Measurements from ENCODE around the gene DDX51. TPM values are rescaled to one million over a fixed set of nuclear protein-coding genes. Genes with fewer than 3 reads are reported as not detected.

Gene DDX51
- total and polyA plus RNA-seq, 4 donors = 2.5 to 7.5 (median 5.5) TPM

DNA sequence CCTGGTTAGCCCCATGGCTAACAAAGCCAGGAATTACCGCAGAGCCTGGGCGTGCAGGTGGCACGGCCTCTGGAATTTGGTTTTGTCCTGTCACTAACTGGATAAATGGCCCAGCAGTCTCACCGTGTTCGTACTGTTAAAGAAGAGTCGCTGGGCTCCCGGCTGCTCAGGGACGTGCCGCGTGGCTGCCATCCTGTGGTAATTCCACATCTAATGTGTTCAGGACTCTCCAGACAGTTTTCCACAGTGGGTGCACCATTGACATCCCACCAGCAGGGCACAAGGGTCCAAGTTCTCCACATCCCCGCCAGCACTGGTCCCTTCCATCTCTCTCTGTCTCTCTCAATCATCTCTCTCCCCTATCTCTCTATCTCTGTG, 19.8 kb upstream of the DDX51 start:
- Histone ChIP-seq H3K27me3 (ENCODE audit: control insufficient read depth in 4 of 4, insufficient read depth in 4 of 4, low read length in 3 of 4) (no peaks in the 10 kb centered on the region), H3K27ac (ENCODE audit: low read depth in 1 of 2, low read length in 2 of 2) (no peak overlapping the region), H3K9me3 (ENCODE audit: control insufficient read depth in 4 of 4, low read length in 3 of 4) (no peaks in the 10 kb centered on the region), H3K4me3 (ENCODE audit: low read depth in 1 of 3, low read length in 3 of 3) (no peak overlapping the region), H3K36me3 (ENCODE audit: control insufficient read depth in 4 of 4, insufficient read depth in 3 of 4, low read depth in 1 of 4, low read length in 3 of 4) (no peaks in the 10 kb centered on the region), H3K4me1 (ENCODE audit: control insufficient read depth in 4 of 4, insufficient read depth in 4 of 4, low read length in 3 of 4) (peaks cover 2 to 14% (median 11%) of the 10 kb centered on the region in 4 donors), H3K9ac (ENCODE audit: low read depth in 1 of 2, low read length in 2 of 2) (no peak overlapping the region)
- no peak for DNase-seq (ENCODE audit: low spot score)
- no peak for TF ChIP-seq SP1 (IDR thresholded peaks at IDR 0.05)
- TF ChIP-seq, protein P1, sequence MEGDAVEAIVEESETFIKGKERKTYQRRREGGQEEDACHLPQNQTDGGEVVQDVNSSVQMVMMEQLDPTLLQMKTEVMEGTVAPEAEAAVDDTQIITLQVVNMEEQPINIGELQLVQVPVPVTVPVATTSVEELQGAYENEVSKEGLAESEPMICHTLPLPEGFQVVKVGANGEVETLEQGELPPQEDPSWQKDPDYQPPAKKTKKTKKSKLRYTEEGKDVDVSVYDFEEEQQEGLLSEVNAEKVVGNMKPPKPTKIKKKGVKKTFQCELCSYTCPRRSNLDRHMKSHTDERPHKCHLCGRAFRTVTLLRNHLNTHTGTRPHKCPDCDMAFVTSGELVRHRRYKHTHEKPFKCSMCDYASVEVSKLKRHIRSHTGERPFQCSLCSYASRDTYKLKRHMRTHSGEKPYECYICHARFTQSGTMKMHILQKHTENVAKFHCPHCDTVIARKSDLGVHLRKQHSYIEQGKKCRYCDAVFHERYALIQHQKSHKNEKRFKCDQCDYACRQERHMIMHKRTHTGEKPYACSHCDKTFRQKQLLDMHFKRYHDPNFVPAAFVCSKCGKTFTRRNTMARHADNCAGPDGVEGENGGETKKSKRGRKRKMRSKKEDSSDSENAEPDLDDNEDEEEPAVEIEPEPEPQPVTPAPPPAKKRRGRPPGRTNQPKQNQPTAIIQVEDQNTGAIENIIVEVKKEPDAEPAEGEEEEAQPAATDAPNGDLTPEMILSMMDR (IDR thresholded peaks at IDR 0.05; ENCODE audit: low read depth, low read length, missing input control) = peak; percentile 11
- WGBS = 74% methylated on average over 11 of the region's 11 CpGs

DNA sequence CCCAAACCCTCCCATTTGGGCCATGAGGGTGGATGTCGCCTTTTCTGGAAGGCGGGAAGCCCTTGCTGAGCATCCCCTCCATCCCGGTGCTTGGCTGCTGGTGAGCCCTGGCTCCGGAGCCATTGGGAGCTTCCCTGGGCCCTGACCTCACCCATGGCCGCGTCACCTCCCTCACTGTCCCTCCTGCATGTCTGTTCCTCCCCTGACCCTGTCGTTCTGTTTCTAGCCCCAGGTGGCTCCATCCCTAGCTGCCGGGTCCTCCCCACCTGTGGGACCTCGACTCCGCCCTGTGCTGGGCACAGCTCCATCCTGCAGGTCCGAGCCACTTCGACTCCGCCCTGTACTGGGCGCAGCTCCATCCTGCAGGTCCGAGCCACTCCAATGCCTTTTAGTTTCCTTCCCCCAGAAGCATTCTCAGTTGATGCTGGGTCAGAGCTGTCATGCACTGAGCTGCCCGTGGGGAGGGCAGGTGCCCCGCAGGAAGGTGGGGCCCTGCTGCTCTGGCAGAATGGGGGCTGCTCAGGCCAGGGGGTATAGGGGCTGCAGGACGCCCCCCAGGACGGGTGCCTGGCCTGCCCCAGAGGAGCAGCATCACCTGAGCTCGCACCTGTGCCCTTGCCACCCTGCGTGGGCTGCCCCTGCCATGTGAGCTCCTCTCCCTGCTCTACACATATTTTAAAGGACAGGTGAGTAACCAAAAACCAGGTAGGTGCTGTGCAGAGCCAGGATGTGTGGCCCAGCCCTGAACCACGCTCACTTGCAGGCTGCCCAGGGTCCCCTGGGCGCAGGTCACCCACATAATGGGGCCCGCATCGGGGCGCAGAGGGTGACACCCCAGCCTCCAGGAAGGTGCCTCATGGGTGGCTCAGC, 19.2 kb upstream of the DDX51 start:
- Histone ChIP-seq H3K27ac (ENCODE audit: low read depth in 1 of 2, low read length in 2 of 2) (peak overlapping the region; percentile 17 to 80), H3K9me3 (ENCODE audit: control insufficient read depth in 4 of 4, low read length in 3 of 4) (no peaks in the 10 kb centered on the region), H3K36me3 (ENCODE audit: control insufficient read depth in 4 of 4, insufficient read depth in 3 of 4, low read depth in 1 of 4, low read length in 3 of 4) (no peaks in the 10 kb centered on the region), H3K9ac (ENCODE audit: low read depth in 1 of 2, low read length in 2 of 2) (no peak overlapping the region), H3K27me3 (ENCODE audit: control insufficient read depth in 4 of 4, insufficient read depth in 4 of 4, low read length in 3 of 4) (no peaks in the 10 kb centered on the region), H3K4me3 (ENCODE audit: low read depth in 1 of 3, low read length in 3 of 3) (peak overlapping the region in 1 of 3 donors; percentile 29), H3K4me1 (ENCODE audit: control insufficient read depth in 4 of 4, insufficient read depth in 4 of 4, low read length in 3 of 4) (peaks cover 2 to 14% (median 11%) of the 10 kb centered on the region in 4 donors)
- DNase-seq (ENCODE audit: low spot score) = no peak
- WGBS = 62% methylated on average over 26 of the region's 26 CpGs
- TF ChIP-seq JUND (IDR thresholded peaks at IDR 0.05) (no peak), HNF4G (IDR thresholded peaks at IDR 0.05) (no peak), NR2F2 (IDR thresholded peaks at IDR 0.05) (no peak), RXRA (IDR thresholded peaks at IDR 0.05) (no peak), TAF1 (conservative IDR thresholded peaks at IDR 0.05) (no peak), YY1 (IDR thresholded peaks at IDR 0.05) (no peak), FOXA2 (IDR thresholded peaks at IDR 0.05) (no peak), RAD21 (IDR thresholded peaks at IDR 0.05) (no peak), FOXA1 (IDR thresholded peaks at IDR 0.05) (no peak), HNF4A (conservative IDR thresholded peaks at IDR 0.05) (no peak), SP1 (IDR thresholded peaks at IDR 0.05) (no peak), GABPA (IDR thresholded peaks at IDR 0.05 in 1 of 2, conservative IDR thresholded peaks at IDR 0.05 in 1 of 2) (no peak), EGR1 (IDR thresholded peaks at IDR 0.05; ENCODE audit: low read depth in 2 of 2) (no peak)
- TF ChIP-seq, protein P2, sequence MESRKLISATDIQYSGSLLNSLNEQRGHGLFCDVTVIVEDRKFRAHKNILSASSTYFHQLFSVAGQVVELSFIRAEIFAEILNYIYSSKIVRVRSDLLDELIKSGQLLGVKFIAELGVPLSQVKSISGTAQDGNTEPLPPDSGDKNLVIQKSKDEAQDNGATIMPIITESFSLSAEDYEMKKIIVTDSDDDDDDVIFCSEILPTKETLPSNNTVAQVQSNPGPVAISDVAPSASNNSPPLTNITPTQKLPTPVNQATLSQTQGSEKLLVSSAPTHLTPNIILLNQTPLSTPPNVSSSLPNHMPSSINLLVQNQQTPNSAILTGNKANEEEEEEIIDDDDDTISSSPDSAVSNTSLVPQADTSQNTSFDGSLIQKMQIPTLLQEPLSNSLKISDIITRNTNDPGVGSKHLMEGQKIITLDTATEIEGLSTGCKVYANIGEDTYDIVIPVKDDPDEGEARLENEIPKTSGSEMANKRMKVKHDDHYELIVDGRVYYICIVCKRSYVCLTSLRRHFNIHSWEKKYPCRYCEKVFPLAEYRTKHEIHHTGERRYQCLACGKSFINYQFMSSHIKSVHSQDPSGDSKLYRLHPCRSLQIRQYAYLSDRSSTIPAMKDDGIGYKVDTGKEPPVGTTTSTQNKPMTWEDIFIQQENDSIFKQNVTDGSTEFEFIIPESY (IDR thresholded peaks at IDR 0.05) = no peak
- TF ChIP-seq, protein P1 (IDR thresholded peaks at IDR 0.05; ENCODE audit: low read depth, low read length, missing input control) = no peak
- TF ChIP-seq, protein P3, sequence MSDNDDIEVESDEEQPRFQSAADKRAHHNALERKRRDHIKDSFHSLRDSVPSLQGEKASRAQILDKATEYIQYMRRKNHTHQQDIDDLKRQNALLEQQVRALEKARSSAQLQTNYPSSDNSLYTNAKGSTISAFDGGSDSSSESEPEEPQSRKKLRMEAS (IDR thresholded peaks at IDR 0.05) = no peak
- TF ChIP-seq, protein P4, sequence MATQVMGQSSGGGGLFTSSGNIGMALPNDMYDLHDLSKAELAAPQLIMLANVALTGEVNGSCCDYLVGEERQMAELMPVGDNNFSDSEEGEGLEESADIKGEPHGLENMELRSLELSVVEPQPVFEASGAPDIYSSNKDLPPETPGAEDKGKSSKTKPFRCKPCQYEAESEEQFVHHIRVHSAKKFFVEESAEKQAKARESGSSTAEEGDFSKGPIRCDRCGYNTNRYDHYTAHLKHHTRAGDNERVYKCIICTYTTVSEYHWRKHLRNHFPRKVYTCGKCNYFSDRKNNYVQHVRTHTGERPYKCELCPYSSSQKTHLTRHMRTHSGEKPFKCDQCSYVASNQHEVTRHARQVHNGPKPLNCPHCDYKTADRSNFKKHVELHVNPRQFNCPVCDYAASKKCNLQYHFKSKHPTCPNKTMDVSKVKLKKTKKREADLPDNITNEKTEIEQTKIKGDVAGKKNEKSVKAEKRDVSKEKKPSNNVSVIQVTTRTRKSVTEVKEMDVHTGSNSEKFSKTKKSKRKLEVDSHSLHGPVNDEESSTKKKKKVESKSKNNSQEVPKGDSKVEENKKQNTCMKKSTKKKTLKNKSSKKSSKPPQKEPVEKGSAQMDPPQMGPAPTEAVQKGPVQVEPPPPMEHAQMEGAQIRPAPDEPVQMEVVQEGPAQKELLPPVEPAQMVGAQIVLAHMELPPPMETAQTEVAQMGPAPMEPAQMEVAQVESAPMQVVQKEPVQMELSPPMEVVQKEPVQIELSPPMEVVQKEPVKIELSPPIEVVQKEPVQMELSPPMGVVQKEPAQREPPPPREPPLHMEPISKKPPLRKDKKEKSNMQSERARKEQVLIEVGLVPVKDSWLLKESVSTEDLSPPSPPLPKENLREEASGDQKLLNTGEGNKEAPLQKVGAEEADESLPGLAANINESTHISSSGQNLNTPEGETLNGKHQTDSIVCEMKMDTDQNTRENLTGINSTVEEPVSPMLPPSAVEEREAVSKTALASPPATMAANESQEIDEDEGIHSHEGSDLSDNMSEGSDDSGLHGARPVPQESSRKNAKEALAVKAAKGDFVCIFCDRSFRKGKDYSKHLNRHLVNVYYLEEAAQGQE (IDR thresholded peaks at IDR 0.05) = no peak
- TF ChIP-seq, protein P5, sequence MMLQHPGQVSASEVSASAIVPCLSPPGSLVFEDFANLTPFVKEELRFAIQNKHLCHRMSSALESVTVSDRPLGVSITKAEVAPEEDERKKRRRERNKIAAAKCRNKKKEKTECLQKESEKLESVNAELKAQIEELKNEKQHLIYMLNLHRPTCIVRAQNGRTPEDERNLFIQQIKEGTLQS (IDR thresholded peaks at IDR 0.05) = no peak

All from liver (tissue), 9 donors.